HepG2 (cell line): ENCODE measurements around the gene SDC3. TPM values are rescaled to one million over a fixed set of nuclear protein-coding genes. Genes with fewer than 3 reads are reported as not detected.

Source experiments
- ATAC-seq: fragments of 200-7000 bp; cut with Tn5 transposase; 3 replicates; pipeline ENCODE4 v1.9.1; 2020; ENCODE audit warnings: mild to moderate bottlenecking, moderate library complexity
- BruUV-seq: library from RNA; stranded (reverse); fragments of 400-500 nt; replicated peaks from 2 replicates; lab custom pipeline; 2021; lab: Mats Ljungman, UMichigan
- CTCF ChIA-PET: fragments of 300-600 bp; formaldehyde crosslinking; extraction: SDS; loops from one replicate; lab custom pipeline; 2021; ENCODE audit warnings: low total read pairs, inconsistent platforms, low intra/inter-chr PET ratio; lab: Yijun Ruan, JAX
- POLR2A ChIA-PET: fragments of 350-600 bp; sonication (Branson Sonifier 250); formaldehyde crosslinking; loops from one replicate; lab custom pipeline; 2020; ENCODE audit warnings: antibody characterized with exemption, inconsistent platforms; lab: Yijun Ruan, JAX
- DNase-seq: peaks from one replicate; pipeline ENCODE4 v3.0.0-alpha.2; 2015; ENCODE audit warnings: low spot score
- FAIRE-seq: peaks from 3 replicates; lab custom pipeline; 2011; peaks lifted over from hg19 to GRCh38; lab: Jason Lieb, UNC
- H2AFZ ChIP-seq: one replicate; pipeline ENCODE4 v1.6.1; 2011; ENCODE audit warnings: low read length, inconsistent platforms
- H3K27ac ChIP-seq: fragments of 300-600 bp; 3 replicates; pipeline ENCODE4 v1.8.0; 2011; ENCODE audit warnings: mixed run types, mild to moderate bottlenecking, mixed read lengths, low read length, inconsistent platforms; ENCODE audit not compliant: insufficient read depth; ENCODE audit errors: extremely low read length
- H3K27me3 ChIP-seq, 2 experiments: fragments of 200-600 bp in 1 of 2; 2 replicates in 1 of 2; 3 replicates in 1 of 2; pipeline versions ENCODE4 v1.6.0 to v1.8.0; 2011; ENCODE audit warnings: low read length in 2 of 2, mild to moderate bottlenecking in 2 of 2, moderate library complexity in 2 of 2, inconsistent platforms in 1 of 2; ENCODE audit not compliant: insufficient read depth in 2 of 2, control insufficient read depth in 1 of 2
- H3K36me3 ChIP-seq, 2 experiments: fragments of 200-600 bp in 1 of 2; replicated peaks in 1 of 2; 2 replicates in 1 of 2; 3 replicates in 1 of 2; pipeline versions ENCODE4 v1.5.1 to v1.8.0; 2011; ENCODE audit warnings: low read length in 2 of 2, inconsistent platforms in 1 of 2; ENCODE audit not compliant: insufficient read depth in 2 of 2, control insufficient read depth in 1 of 2
- H3K4me1 ChIP-seq: 2 replicates; pipeline ENCODE4 v1.5.1; 2012; ENCODE audit warnings: low read length, inconsistent platforms; ENCODE audit not compliant: insufficient read depth
- H3K4me2 ChIP-seq: 2 replicates; pipeline ENCODE4 v1.6.0; 2011; ENCODE audit warnings: low read depth, low read length, inconsistent platforms
- H3K4me3 ChIP-seq, 3 experiments: fragments of 200-600 bp in 1 of 3; sonication (generic), shearing (Covaris generic) in 1 of 3; replicated peaks in 1 of 3; 2 replicates each; pipeline ENCODE4 v1.5.1; 2011 to 2016; ENCODE audit warnings: low read length in 3 of 3, inconsistent platforms in 2 of 3, low read depth in 2 of 3, mild to moderate bottlenecking in 2 of 3, control low read depth in 1 of 3, mixed read lengths in 1 of 3; ENCODE audit not compliant: insufficient read depth in 1 of 3
- H3K79me2 ChIP-seq: one replicate; pipeline ENCODE4 v1.6.1; 2011; ENCODE audit warnings: low read length, inconsistent platforms; ENCODE audit not compliant: insufficient read depth
- H3K9ac ChIP-seq: 2 replicates; pipeline ENCODE4 v1.6.0; 2011; ENCODE audit warnings: mild to moderate bottlenecking, low read depth, low read length, inconsistent platforms; ENCODE audit not compliant: insufficient read depth
- H3K9me3 ChIP-seq: 2 replicates; pipeline ENCODE4 v1.5.1; 2012; ENCODE audit warnings: mild to moderate bottlenecking, low read length
- H4K20me1 ChIP-seq: 2 replicates; pipeline ENCODE4 v1.6.0; 2011; ENCODE audit warnings: inconsistent platforms, mild to moderate bottlenecking, low read length, moderate library complexity; ENCODE audit not compliant: insufficient read depth
- CENPX ChIP-seq: sonication (generic); formaldehyde crosslinking; IDR thresholded peaks from 2 replicates; pipeline ENCODE4 v1.9.0; 2021; ENCODE audit warnings: mild to moderate bottlenecking, missing genetic modification reagents, moderate library complexity
- EEA1 ChIP-seq: sonication (generic); formaldehyde crosslinking; IDR thresholded peaks from 2 replicates; pipeline ENCODE4 v1.5.1; 2020; ENCODE audit warnings: mild to moderate bottlenecking, missing genetic modification reagents, borderline replicate concordance
- FOXO1 ChIP-seq: sonication (generic); formaldehyde crosslinking; IDR thresholded peaks from 2 replicates; pipeline ENCODE4 v1.4.0; 2020; ENCODE audit warnings: missing genetic modification reagents
- HNRNPUL1 ChIP-seq: fragments of 200-400 bp; formaldehyde crosslinking; IDR thresholded peaks from 2 replicates; pipeline ENCODE4 v1.6.1; 2017; ENCODE audit warnings: low read depth, mild to moderate bottlenecking, low read length, moderate library complexity
- IKZF1 ChIP-seq: fragments of 450-650 bp; IDR thresholded peaks from 2 replicates; pipeline ENCODE4 v1.7.1; 2016
- IRX3 ChIP-seq: sonication (generic); formaldehyde crosslinking; IDR thresholded peaks from 2 replicates; pipeline ENCODE4 v1.8.1; 2023; ENCODE audit warnings: mild to moderate bottlenecking, low read depth, missing genetic modification reagents, borderline replicate concordance
- NRL ChIP-seq: sonication (generic); formaldehyde crosslinking; IDR thresholded peaks from 2 replicates; pipeline ENCODE4 v1.5.0; 2020; ENCODE audit warnings: missing genetic modification reagents, mild to moderate bottlenecking, moderate library complexity, borderline replicate concordance
- RFXANK ChIP-seq: IDR thresholded peaks from 2 replicates; pipeline ENCODE4 v1.6.1; 2016
- SP1 ChIP-seq, 2 experiments: fragments of 450-650 bp in 1 of 2; sonication (generic) in 1 of 2; formaldehyde crosslinking in 1 of 2; IDR thresholded peaks; 2 replicates each; pipeline versions ENCODE4 v1.4.0 to v1.6.1; 2016 to 2020; ENCODE audit warnings: missing genetic modification reagents in 1 of 2
- ZFP36L2 ChIP-seq: sonication (generic); formaldehyde crosslinking; IDR thresholded peaks from 2 replicates; pipeline ENCODE4 v1.4.0; 2020; ENCODE audit warnings: missing genetic modification reagents
- ZMAT3 ChIP-seq: sonication (generic); formaldehyde crosslinking; conservative IDR thresholded peaks from 2 replicates; pipeline ENCODE4 v1.7.0; 2021; ENCODE audit warnings: missing genetic modification reagents
- ZNF382 ChIP-seq: sonication (generic); formaldehyde crosslinking; IDR thresholded peaks from 2 replicates; pipeline ENCODE4 v1.5.0; 2020; ENCODE audit warnings: missing genetic modification reagents, mild to moderate bottlenecking, borderline replicate concordance
- ZNF446 ChIP-seq: sonication (generic); formaldehyde crosslinking; IDR thresholded peaks from 2 replicates; pipeline ENCODE4 v1.5.0; 2020; ENCODE audit warnings: mild to moderate bottlenecking, missing genetic modification reagents
- WGBS: methylation state at CpG from one replicate; pipeline ENCODE4 v1.1.6; 2017; ENCODE audit warnings: low lambda C conversion rate; 5-methylcytosine and 5-hydroxymethylcytosine counted together
- in situ Hi-C: cut with HindIII; loops from 2 replicates; pipeline ENCODE4 v1.10.0; 2017; ENCODE audit warnings: low pct_unique_long_range_greater_than_20kb; ENCODE audit not compliant: extremely low pct_ligation_motif_present
- intact Hi-C: fragments of 100-400 bp; cut with micrococcal nuclease; formaldehyde crosslinking; loops from one replicate; pipeline ENCODE4 v1.10.0; 2022; ENCODE audit not compliant: unreplicated experiment
- polyA plus RNA-seq, 8 experiments: library from polyadenylated mRNA; depleted of rRNA in 3 of 8; stranded (reverse) in 7 of 8; unstranded in 1 of 8; fragments of >200 nt; fragmentation: Illumina TruSeq in 4 of 8; extraction: Trizol in 4 of 8; gene quantifications; 2 replicates each; pipeline versions ENCODE4 v1.2.1 to v1.2.3, GENCODE V29; 2011 to 2016; ENCODE audit warnings: low read depth in 4 of 8, missing spikeins in 1 of 8, mixed read lengths in 1 of 8; ENCODE audit not compliant: insufficient read depth in 1 of 8
- total RNA-seq, 5 experiments: library from RNA; depleted of rRNA; stranded (reverse); fragments of >200 nt; fragmentation: Illumina TruSeq; extraction: Trizol; gene quantifications; 2 replicates each; pipeline ENCODE4 v1.2.3, GENCODE V29; 2016; ENCODE audit warnings: low read depth in 1 of 5
- TF ChIP-seq, protein P1 (sequence below): IDR thresholded peaks from 2 replicates; pipeline ENCODE4 v1.6.1; 2016; ENCODE audit warnings: missing compliant biosample characterization, missing genetic modification reagents, borderline replicate concordance
- TF ChIP-seq, protein P2 (sequence below): sonication (generic); formaldehyde crosslinking; IDR thresholded peaks from 2 replicates; pipeline ENCODE4 v1.5.0; 2020; ENCODE audit warnings: mild to moderate bottlenecking, missing genetic modification reagents
- TF ChIP-seq, protein P3 (sequence below): fragments of 450-650 bp; IDR thresholded peaks from 2 replicates; pipeline ENCODE4 v1.6.1; 2016
- TF ChIP-seq, protein P4 (sequence below): sonication (generic); formaldehyde crosslinking; IDR thresholded peaks from 2 replicates; pipeline ENCODE4 v1.5.1; 2020; ENCODE audit warnings: mild to moderate bottlenecking, missing genetic modification reagents, moderate library complexity

SDC3 gene
- total and polyA plus RNA-seq, 2 of the 13 experiments (the other 11 are each of a cell fraction or from before 2014, with no cell fraction given): 0.49 to 0.84 TPM

DNA sequence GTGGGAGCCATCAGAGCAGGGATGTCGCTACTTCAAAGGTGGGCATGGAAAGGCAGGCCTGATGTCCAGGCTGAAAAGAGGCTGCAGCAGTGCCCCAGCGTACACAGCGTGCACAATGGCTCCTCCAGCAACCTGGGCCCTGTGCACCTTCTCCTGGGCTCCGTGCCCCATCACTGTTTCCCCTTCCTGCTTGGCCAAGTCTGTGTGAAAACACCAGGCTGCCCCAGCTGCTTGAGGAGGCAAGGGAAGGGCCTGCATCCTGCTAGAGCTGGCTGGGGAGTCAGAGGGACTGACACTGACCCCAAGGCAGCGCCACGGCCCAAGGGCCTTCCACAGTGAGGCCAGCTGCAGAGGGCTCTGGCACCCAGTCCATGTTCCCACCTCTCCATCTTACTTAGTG lies 33.4 kb downstream of the SDC3 start:
- Histone ChIP-seq H3K79me2 (no peaks in the 10 kb centered on the region), H3K9ac (no peak overlapping the region), H3K9me3 (no peaks in the 10 kb centered on the region), H3K4me3 (no peak overlapping the region), H3K36me3 (no peaks in the 10 kb centered on the region), H3K27me3 (peaks cover 0 to 18% of the 10 kb centered on the region in 2 experiments; a peak in 3 of 5 replicates), H3K27ac (no peak overlapping the region), H3K4me1 (no peaks in the 10 kb centered on the region), H2AFZ (no peak overlapping the region), H3K4me2 (no peak overlapping the region), H4K20me1 (no peaks in the 10 kb centered on the region)
- ATAC-seq (no peak), DNase-seq (no peak), FAIRE-seq (no peak)
- no TSS peak for BruUV-seq
- TF ChIP-seq, protein P1, sequence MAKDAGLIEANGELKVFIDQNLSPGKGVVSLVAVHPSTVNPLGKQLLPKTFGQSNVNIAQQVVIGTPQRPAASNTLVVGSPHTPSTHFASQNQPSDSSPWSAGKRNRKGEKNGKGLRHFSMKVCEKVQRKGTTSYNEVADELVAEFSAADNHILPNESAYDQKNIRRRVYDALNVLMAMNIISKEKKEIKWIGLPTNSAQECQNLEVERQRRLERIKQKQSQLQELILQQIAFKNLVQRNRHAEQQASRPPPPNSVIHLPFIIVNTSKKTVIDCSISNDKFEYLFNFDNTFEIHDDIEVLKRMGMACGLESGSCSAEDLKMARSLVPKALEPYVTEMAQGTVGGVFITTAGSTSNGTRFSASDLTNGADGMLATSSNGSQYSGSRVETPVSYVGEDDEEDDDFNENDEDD: no peak
- TF ChIP-seq ZNF446 (CRISPR knock-in tag) (no peak), ZFP36L2 (CRISPR knock-in tag) (no peak), NRL (no peak), HNRNPUL1 (no peak), SP1 (IDR thresholded peaks at IDR 0.05) (no peak), SP1 (CRISPR knock-in tag; IDR thresholded peaks at IDR 0.05) (no peak), EEA1 (CRISPR knock-in tag) (no peak), IKZF1 (no peak), RFXANK (CRISPR knock-in tag) (no peak), CENPX (no peak), FOXO1 (CRISPR knock-in tag) (no peak), ZMAT3 (CRISPR knock-in tag) (no peak), ZNF382 (CRISPR knock-in tag) (no peak), IRX3 (CRISPR knock-in tag) (no peak)
- TF ChIP-seq, protein P2, sequence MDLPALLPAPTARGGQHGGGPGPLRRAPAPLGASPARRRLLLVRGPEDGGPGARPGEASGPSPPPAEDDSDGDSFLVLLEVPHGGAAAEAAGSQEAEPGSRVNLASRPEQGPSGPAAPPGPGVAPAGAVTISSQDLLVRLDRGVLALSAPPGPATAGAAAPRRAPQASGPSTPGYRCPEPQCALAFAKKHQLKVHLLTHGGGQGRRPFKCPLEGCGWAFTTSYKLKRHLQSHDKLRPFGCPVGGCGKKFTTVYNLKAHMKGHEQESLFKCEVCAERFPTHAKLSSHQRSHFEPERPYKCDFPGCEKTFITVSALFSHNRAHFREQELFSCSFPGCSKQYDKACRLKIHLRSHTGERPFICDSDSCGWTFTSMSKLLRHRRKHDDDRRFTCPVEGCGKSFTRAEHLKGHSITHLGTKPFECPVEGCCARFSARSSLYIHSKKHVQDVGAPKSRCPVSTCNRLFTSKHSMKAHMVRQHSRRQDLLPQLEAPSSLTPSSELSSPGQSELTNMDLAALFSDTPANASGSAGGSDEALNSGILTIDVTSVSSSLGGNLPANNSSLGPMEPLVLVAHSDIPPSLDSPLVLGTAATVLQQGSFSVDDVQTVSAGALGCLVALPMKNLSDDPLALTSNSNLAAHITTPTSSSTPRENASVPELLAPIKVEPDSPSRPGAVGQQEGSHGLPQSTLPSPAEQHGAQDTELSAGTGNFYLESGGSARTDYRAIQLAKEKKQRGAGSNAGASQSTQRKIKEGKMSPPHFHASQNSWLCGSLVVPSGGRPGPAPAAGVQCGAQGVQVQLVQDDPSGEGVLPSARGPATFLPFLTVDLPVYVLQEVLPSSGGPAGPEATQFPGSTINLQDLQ (CRISPR knock-in tag): no peak
- TF ChIP-seq, protein P3, sequence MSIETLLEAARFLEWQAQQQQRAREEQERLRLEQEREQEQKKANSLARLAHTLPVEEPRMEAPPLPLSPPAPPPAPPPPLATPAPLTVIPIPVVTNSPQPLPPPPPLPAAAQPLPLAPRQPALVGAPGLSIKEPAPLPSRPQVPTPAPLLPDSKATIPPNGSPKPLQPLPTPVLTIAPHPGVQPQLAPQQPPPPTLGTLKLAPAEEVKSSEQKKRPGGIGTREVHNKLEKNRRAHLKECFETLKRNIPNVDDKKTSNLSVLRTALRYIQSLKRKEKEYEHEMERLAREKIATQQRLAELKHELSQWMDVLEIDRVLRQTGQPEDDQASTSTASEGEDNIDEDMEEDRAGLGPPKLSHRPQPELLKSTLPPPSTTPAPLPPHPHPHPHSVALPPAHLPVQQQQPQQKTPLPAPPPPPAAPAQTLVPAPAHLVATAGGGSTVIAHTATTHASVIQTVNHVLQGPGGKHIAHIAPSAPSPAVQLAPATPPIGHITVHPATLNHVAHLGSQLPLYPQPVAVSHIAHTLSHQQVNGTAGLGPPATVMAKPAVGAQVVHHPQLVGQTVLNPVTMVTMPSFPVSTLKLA: no peak
- TF ChIP-seq, protein P4, sequence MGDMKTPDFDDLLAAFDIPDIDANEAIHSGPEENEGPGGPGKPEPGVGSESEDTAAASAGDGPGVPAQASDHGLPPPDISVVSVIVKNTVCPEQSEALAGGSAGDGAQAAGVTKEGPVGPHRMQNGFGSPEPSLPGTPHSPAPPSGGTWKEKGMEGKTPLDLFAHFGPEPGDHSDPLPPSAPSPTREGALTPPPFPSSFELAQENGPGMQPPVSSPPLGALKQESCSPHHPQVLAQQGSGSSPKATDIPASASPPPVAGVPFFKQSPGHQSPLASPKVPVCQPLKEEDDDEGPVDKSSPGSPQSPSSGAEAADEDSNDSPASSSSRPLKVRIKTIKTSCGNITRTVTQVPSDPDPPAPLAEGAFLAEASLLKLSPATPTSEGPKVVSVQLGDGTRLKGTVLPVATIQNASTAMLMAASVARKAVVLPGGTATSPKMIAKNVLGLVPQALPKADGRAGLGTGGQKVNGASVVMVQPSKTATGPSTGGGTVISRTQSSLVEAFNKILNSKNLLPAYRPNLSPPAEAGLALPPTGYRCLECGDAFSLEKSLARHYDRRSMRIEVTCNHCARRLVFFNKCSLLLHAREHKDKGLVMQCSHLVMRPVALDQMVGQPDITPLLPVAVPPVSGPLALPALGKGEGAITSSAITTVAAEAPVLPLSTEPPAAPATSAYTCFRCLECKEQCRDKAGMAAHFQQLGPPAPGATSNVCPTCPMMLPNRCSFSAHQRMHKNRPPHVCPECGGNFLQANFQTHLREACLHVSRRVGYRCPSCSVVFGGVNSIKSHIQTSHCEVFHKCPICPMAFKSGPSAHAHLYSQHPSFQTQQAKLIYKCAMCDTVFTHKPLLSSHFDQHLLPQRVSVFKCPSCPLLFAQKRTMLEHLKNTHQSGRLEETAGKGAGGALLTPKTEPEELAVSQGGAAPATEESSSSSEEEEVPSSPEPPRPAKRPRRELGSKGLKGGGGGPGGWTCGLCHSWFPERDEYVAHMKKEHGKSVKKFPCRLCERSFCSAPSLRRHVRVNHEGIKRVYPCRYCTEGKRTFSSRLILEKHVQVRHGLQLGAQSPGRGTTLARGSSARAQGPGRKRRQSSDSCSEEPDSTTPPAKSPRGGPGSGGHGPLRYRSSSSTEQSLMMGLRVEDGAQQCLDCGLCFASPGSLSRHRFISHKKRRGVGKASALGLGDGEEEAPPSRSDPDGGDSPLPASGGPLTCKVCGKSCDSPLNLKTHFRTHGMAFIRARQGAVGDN (CRISPR knock-in tag): no peak
- intact Hi-C loops (no loop called here), in situ Hi-C loops (no loop called here)
- WGBS: 36% methylated on average over 2 of the region's 6 CpGs
- CTCF ChIA-PET: no interaction called here
- POLR2A ChIA-PET: no interaction called here
